ENCODE data around the gene TMEM30B.

The TMEM30B gene

GRCh38 chr14:61281186-61281947 is at the start of gene TMEM30B:
TMEM30B (minus strand) TSS chr14:61281338; CDS start chr14:61281147, 191 bp downstream.
- Histone ChIP-seq H3K9me3 (ENCODE audit: control insufficient read depth, low read length) (no peaks in the 10 kb centered on the region), H3K4me1 (peaks cover 7% of the 10 kb centered on the region), H3K4me2 (ENCODE audit: low read length) (peak within 1 kb of the TSS; percentile 96), H3K27me3 (ENCODE audit: control insufficient read depth, insufficient read depth, low read length) (no peaks in the 10 kb centered on the region), H3K27ac (peak within 1 kb of the TSS; percentile 98), H2AFZ (peak within 1 kb of the TSS; percentile 91), H3K79me2 (peaks cover 12% of the 10 kb centered on the region), H3K4me3 (ENCODE audit: low read depth, low read length) (peak within 1 kb of the TSS; percentile 82), H3K36me3 (ENCODE audit: control insufficient read depth, insufficient read depth, low read length) (no peaks in the 10 kb centered on the region), H3K9ac (peak within 1 kb of the TSS; percentile 92)
- no peak for TF ChIP-seq CTCF (IDR thresholded peaks at IDR 0.05)

GRCh38 chr14:61330511-61330910 is 49.4 kb upstream of the TMEM30B start:
- Histone ChIP-seq H3K9ac (no peak overlapping the region), H3K79me2 (peaks cover 2% of the 10 kb centered on the region), H3K4me1 (peaks cover 3% of the 10 kb centered on the region), H3K9me3 (ENCODE audit: control insufficient read depth, low read length) (no peaks in the 10 kb centered on the region), H3K27me3 (ENCODE audit: control insufficient read depth, insufficient read depth, low read length) (no peaks in the 10 kb centered on the region), H2AFZ (no peak overlapping the region), H3K4me2 (ENCODE audit: low read length) (no peak overlapping the region), H3K4me3 (ENCODE audit: low read depth, low read length) (no peak overlapping the region), H3K27ac (no peak overlapping the region), H3K36me3 (ENCODE audit: control insufficient read depth, insufficient read depth, low read length) (no peaks in the 10 kb centered on the region)
- no peak for TF ChIP-seq CTCF (IDR thresholded peaks at IDR 0.05)

- Histone ChIP-seq H3K27me3 (ENCODE audit: control insufficient read depth, insufficient read depth, low read length) (no peaks in the 10 kb centered on the region), H3K4me2 (ENCODE audit: low read length) (no peak overlapping the region), H3K4me3 (ENCODE audit: low read depth, low read length) (no peak overlapping the region), H2AFZ (no peak overlapping the region), H3K9ac (no peak overlapping the region), H3K4me1 (peaks cover 3% of the 10 kb centered on the region), H3K27ac (no peak overlapping the region), H3K79me2 (peaks cover 2% of the 10 kb centered on the region), H3K9me3 (ENCODE audit: control insufficient read depth, low read length) (no peaks in the 10 kb centered on the region), H3K36me3 (ENCODE audit: control insufficient read depth, insufficient read depth, low read length) (no peaks in the 10 kb centered on the region)
- TF ChIP-seq CTCF (IDR thresholded peaks at IDR 0.05), result no peak
Observed at GRCh38 chr14:61329478-61330051, 48.4 kb upstream of the TMEM30B start.

GRCh38 chr14:61328626-61329262 is 47.6 kb upstream of the TMEM30B start:
- Histone ChIP-seq H2AFZ (no peak overlapping the region), H3K79me2 (peaks cover 2% of the 10 kb centered on the region), H3K9ac (no peak overlapping the region), H3K4me3 (ENCODE audit: low read depth, low read length) (no peak overlapping the region), H3K4me2 (ENCODE audit: low read length) (no peak overlapping the region), H3K27ac (no peak overlapping the region), H3K9me3 (ENCODE audit: control insufficient read depth, low read length) (no peaks in the 10 kb centered on the region), H3K36me3 (ENCODE audit: control insufficient read depth, insufficient read depth, low read length) (no peaks in the 10 kb centered on the region), H3K27me3 (ENCODE audit: control insufficient read depth, insufficient read depth, low read length) (no peaks in the 10 kb centered on the region), H3K4me1 (peaks cover 3% of the 10 kb centered on the region)
- no peak for TF ChIP-seq CTCF (IDR thresholded peaks at IDR 0.05)
